ENCODE measurements around the gene WDPCP.
"Not testable (repeated sequence)": the region's sequence is repeated elsewhere in the genome, so short reads cannot be mapped to it uniquely, and the experiment has no call there.

Gene WDPCP

DNA sequence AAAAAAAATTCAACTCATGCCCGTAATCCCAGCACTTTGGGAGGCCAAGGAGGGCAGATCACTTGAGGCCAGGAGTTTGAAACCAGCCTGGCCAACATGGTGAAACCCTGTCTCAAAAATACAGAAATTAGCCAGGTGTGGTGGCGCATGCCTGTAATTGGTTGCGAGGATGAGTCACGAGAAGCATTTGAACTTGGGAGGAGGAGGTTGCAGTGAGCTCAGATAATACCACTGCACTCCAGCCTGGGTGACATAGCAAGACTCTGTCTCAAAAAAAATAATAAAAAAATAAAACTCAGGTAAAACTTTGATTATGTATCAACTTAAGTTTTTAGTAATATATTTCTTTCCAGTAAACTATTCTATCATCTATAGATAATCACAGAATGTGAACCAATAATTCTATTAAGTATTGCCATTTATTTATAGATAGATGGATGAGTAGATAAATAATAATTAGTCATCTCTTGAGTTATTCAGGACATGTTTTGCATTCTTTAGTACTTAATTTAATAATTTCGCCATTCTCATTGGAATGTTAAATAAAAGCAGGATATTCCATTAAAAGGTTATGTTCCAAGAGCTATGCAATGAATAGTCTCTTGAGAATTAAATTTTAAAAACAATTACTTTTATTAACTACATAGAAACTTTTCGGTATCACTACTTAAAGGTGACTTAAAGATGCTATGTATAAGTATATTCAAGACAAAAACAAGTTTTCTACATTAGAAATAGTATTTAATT, 48.7 kb downstream of the WDPCP start:
- DNase-seq (ENCODE audit: low read depth) = no peak

DNA sequence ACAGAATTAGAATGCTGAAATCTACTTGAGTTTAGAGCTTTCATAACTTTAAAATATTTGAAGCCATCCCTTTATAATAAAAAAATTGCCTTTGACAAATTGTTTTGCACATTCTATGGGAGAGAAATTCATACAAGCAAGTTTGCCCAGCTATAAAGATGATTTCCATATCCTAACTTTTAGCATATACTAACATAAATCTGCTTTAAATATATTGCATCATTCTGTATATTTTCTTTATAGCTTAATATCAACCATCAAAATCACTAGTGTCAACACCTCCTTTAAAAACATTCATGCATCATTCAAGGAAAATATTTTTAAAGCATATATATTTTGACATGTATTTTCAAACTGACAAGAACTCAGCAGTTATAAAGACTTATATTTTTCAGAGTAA, 49.9 kb downstream of the WDPCP start:
- no peak for DNase-seq (ENCODE audit: low read depth)

DNA sequence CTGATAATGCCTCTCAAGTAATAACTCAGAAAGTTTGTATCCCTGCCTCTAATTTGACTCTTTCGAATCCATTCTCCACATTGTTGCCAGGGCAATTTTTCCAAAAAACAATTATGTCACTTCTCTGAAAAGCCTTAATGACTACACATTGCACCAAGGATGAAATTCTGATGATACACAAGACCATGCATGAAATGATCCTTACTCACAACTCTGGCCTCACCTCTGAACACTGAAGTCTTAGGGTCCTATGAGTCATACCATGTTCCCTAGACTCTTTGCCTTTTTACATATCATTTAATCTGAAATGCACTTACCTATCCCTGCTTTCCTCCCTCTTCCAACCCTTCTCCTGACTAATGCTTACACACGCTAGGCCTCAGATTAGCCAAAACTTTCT, 51.0 kb downstream of the WDPCP start:
- DNase-seq (ENCODE audit: low read depth) = no peak

DNA sequence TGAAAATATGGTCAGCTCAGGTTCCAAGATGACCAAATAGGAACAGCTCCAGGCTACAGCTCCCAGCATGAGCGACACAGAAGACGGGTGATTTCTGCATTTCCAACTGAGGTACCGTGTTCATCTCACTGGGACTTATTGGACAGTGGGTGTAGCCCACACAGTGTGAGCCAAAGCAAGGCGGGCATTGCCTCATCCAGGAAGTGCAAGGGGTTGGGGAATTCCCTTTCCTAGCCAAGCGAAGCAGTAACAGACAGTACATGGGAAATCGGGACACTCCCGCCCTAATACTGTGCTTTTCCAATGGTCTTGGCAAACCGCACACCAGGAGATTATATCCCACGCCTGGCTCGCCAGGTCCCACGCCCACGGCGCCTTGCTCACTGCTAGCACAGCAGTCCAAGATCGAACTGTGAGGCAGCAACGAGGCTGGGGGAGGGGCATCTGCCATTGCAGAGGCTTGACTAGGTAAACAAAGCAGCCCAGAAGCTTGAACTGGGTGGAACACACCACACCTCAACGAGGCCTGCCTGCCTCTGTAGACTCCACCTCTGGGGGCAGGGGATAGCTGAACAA, 57.5 kb downstream of the WDPCP start:
- no peak for DNase-seq (ENCODE audit: low read depth)

DNA sequence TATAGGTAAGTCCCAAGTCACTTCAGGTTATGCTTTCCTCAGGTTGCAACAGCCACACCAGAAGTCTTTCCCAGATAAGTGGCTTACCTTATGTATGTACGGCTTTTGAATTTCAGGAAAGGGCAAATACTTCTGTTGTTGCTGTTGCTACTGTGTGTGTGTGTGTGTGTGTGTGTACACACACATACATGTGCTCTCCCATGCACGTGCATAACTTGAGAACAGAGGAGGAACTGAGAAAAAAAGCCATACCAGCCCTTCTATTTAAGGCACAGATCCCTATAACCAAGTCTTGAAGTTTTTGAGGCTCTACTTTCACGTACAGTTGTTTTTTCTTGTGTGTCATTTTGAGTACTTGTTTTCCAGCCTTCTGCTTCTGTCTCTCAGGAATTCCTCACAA, 62.4 kb downstream of the WDPCP start:
- no peak for DNase-seq (ENCODE audit: low read depth)

DNA sequence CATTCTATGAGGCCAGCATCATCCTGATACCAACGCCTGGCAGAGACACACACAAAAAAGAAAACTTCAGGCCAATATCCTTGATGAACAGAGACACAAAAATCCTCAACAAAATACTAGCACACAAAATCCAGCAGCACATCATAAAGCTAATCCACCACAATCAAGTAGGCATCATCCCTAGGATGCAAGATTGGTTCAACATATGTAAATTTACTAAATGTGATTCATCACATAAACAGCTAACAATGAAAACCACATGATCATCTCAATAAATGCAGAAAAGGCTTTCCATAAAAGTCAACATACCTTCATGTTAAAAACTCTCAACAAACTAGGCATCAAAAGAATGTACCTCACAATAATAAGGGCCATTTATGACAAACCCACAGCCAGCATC, 65.3 kb downstream of the WDPCP start:
- DNase-seq (ENCODE audit: low read depth) = no peak

DNA sequence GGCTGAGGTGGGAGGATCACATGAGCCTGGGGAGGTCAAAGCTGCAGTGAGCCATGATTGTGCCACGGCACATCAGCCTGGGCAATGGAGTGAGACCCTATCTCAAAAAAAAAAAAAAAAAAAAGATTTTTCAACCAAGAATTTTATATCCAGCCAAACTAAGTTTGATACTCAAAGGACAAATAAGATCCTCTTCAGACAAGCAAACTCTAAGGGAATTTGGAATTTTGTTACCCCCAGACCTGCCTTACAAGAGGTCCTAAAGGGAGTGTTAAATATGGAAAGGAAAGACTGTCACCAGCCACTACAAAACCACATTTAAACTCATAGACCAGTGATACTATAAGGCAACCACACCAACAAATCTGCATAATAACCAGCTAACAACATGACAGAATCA, 67.5 kb downstream of the WDPCP start:
- no peak for DNase-seq (ENCODE audit: low read depth)

DNA sequence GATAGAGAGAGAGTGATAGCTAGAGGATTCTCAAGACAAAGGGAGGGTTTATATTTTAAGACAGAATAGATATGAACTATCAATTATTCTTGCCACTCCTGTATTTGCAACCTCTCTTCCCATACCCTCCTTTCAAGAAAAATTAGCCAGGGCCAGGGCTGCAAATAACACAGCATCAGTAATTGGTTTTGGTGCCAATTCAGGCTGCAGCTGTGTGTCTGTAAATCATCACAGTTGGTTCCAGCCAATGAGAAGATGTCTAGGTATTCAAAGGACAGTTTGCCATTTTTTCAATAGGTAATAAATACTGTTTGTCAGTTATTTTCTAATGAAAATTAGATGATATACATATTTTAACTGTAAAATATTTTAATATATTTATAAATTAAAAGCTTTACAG, 73.5 kb downstream of the WDPCP start:
- DNase-seq (ENCODE audit: low read depth) = no peak

DNA sequence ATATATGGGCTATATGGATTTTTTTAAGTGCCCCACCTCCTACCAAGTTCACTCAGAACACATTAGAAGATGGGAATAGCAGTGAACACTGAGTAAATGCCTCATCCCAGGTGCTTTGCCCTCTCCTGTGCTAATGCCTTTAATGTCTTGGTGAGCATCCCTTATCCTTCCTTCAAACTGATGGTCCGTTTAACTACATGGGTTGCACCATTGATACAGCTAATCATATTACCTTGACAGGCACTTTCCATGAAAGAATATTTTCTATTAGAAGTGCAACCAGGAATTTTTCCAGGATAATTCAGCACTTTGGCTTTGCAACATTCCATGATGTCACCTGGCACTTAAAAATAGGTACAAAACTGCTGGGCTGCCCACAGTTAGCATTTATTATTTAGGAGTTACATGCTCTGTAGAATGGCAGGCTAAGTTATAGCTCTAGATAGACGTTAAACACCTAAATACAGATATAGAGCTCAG, 74.0 kb downstream of the WDPCP start:
- DNase-seq (ENCODE audit: low read depth) = no peak

DNA sequence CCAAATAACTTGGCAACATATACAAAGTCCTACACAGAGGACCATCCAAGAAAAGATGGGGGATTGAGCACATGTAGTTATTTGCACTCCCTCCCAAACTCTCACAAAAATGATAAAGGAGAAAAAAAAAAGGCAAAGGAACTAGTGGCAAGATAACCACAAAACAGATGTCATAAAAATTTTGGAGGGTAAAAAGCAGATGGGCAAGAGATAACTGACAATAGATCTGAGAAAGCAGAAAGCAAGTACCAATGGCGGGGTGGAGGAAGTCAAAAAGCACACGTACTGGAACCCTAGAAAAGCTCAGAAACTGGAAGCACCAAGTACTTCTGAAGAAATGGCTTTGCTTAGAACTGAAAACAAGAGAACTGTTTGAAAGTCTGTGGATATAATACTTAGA, 82.0 kb downstream of the WDPCP start:
- no peak for DNase-seq (ENCODE audit: low read depth)

DNA sequence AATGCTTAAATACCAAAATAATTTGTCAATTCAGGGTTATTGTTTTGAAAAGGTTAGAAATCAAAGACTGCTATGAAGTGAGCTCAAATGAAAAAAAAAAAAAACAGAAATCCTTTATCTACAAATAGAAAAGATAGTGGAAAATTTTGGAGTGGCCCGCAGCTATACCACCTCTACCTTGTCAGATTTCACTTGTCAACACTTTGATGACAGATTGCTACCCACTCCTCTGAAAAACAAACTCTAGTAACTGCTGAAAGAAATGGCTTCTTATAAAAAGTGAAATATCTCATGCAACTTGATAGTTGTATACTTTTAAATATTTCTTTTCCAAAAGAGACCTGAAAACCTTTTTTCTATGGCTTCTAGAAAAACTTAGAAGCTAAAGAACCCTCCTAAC, 84.5 kb downstream of the WDPCP start:
- DNase-seq (ENCODE audit: low read depth) = no peak

DNA sequence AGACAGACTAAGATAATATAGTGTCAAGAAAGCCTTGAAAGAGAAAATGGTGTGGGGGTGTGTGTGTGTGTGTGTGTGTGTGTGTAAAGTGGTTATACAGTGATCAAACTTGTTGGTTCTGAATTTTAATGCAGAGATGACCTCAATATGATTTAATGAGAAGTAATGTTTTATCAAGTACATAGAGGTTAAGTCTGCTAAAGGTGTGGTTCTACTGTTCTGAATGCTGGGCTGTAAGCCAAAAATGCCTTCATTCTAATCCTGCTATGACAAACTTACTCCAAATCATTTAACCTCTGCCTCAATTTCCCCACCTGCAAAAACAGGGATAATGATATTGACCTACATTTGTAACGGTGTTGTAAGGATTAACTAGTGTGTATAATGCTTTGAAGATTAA, 87.9 kb downstream of the WDPCP start:
- DNase-seq (ENCODE audit: low read depth) = no peak

DNA sequence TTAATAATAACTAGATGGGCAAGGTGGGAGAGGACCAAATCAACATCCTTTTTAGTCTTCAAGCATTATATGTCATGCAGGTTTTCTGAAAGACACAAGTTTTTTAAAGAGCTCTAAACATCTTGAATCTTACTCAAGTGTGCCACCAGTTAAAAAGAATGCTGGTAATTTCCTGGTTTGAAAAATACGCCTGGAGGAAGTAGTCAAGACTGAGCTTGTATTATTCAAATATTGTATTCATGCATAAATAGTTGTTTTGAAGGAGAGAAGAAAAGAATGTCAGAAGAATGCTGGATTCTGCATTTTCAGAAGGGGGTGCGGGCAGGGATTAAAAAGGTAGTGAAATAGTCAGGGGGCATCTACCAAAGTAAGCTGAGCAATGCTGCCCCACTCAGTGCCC, 90.7 kb downstream of the WDPCP start:
- DNase-seq (ENCODE audit: low read depth) = no peak

DNA sequence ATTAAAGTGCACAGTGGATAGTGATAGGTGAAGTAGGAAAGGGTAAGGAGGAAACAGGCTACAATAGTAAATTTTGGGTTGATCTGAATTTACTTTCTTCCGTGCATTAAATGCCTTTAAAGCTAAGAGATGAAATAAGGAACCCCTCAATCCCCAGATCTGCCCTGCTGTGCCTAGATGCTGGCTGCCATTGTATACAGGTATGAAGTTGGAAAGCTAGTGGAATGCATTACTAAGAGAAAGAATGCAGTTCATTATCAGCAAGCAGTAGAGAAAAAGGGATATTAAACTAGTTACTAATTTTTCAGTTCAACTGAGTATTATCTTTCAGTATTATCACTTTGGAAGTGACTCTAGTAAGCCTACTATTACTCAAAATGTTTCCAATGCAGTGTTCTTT, 93.3 kb downstream of the WDPCP start:
- no peak for DNase-seq (ENCODE audit: low read depth)

DNA sequence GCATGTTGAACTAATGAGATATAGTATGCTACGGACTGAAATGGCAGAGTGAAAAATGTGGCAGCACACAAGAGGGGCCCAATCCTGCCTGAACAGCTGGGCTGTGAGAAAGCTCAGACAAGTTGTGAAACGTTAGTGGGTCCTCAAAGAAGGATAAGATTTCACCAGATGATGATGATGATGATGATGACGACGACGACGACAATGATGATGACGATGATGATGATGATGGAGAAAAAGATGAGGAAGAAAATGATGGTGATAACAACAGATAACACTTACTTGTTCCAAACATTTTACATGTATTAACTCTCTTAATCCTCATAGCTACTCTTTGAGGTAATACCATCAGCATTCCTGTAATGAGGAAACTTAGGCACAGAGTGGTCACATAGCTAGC, 94.2 kb downstream of the WDPCP start:
- DNase-seq (ENCODE audit: low read depth) = no peak

DNA sequence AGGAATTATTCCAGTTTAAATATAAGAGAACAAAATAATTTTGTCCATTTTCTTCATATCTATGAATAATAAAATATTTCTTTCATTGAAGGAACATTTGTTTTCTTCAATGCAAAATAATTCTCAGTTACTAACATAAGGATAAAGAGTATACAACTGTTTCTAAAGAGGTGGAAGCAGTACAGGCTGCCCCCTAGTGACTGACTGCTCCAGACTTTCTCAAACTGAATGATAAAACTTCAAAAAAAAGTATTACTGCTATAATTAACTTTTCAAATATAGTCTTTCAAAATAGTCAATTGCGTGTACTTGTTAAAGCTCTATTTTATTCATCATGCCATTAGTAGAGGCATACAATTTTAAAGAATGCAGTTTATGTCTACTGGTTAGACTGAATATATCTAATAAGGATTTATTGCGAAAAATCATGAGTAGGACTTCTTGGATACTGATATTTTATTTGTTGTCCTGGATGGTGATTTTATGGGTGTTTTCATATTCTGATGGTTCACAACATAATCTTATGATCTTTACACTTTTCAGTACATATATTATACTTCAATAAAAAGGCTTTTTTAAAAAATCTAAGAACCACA, 100.1 kb downstream of the WDPCP start:
- no peak for DNase-seq (ENCODE audit: low read depth)

DNA sequence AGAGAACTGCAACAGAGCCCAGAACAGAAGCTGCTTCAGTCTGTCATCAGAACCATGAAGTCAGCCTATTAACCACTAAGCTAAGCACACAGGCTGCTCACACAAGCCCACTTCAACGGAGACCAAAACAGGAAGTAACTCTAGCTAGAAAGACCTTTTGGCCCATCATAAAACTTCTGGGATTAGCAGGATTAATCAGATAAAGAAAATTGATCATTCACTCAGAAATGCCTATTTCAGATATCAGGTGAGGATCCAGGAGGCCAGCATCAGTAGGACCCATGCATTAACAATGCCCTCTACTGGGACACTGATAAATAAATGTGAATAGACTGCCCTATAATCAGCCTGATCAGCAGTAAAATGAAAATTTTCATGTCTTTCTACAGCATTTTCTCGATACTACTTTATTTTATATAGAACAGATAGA, 101.4 kb downstream of the WDPCP start:
- DNase-seq (ENCODE audit: low read depth) = no peak

DNA sequence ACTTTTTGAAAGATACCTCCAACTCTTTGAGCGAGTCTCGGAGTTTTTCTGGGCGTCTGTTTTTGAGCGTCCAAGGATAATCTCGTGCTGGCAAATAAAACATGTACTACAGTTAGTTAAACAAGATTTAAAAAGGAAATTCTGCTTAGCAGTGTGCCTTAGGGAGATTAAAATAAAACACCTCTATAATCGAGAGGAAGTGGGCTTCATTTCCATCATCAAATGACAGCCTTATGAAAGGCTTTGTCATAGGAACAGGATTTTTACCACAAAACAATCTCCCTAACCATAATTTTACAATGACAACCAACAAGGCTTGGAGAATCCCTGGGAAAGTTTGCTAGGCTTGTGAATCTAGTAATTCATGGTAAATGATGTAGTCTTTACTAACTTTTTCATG, 103.4 kb downstream of the WDPCP start:
- no peak for DNase-seq (ENCODE audit: low read depth)

DNA sequence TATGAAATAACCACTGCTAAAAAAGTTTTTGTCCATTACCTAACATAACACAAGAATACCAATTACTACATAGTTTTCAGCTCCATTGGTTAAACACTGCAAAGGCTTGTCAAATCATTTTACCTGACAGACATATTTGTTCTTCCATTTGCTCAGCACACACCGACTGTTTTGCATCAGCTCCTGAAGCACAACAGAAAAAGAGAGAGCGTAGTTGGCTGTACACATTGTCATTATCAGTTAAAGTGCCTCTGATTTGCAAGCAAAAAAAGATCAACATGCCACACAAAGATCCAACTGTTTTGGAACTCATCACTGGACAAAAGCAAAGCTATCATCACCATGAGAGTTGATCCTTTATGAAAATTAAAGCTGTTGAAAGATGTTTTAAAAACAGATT, 103.8 kb downstream of the WDPCP start:
- no peak for DNase-seq (ENCODE audit: low read depth)

DNA sequence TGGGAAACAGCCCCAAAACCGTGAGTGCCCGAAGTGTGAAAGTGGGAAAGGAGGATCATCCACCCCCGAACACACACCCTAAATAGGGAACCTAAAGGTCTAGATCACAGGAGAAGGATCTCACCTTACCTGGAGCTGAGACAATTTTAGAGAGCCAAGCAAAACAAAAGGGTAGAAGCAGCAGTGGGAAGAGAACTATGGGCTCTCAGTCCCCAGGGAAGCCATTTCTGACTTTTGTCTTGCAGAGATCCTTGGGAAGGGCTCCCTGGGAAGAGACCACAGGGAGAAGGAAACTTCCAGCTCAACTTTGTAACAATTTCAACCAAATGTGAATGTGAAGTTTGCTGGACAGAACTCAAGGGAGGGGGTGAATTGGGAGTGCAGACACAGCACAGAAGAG, 110.6 kb downstream of the WDPCP start:
- DNase-seq (ENCODE audit: low read depth) = no peak

DNA sequence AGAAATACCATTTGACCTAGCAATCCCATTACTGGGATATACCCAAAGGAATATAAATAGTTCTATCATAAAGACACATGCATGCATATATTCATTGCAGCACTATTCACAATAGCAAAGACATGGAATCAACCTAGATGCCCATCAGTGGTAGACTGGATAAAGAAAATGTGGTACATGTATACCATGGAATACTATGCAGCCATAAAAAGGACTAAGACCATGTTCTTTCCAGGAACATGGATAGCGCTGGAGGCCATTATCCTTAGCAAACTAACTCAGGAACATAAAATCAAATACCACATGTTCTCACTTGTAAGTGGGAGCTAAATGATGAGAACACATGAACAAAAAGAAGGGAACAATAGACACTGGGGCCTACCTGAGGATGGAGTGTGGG, 119.0 kb downstream of the WDPCP start:
- not testable (repeated sequence) for DNase-seq (ENCODE audit: low read depth)

DNA sequence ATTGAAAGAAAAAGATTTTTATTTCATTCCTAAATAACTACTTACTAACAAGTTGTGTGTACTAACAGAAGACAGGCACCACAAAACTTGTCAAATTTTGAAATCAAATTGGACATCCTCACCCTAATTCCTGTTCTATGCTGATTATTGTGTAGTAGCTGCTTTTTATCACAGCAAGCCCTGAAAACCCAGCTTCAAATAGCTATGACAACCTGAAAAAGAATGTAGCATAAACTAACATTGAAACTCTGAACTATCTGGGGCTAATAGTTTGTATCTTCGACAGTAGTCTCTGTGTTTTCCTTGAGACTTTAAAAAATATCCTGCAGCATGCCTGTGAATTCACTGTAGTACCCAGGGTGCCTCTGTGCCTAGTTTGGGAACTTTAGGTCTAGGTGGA, 122.6 kb downstream of the WDPCP start:
- DNase-seq (ENCODE audit: low read depth) = no peak

DNA sequence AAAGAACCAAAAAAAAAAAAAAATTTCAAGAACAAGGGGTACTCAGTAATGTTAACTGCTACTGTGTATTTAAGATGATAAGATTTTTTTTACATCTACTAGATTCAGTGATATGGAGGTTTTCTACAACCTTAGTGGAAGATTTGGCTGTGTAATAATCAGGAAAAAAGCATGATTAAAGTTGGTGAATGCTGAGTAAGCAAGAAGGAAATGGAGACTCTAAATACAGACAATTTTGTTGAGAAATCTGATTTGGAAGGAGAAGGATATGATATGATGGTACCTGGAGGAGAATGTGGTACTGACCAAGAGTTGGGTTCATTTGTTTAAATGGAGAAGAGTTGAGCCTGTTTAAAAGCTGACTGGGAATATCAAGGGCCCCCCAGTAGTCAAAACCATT, 125.1 kb downstream of the WDPCP start:
- DNase-seq (ENCODE audit: low read depth) = no peak

DNA sequence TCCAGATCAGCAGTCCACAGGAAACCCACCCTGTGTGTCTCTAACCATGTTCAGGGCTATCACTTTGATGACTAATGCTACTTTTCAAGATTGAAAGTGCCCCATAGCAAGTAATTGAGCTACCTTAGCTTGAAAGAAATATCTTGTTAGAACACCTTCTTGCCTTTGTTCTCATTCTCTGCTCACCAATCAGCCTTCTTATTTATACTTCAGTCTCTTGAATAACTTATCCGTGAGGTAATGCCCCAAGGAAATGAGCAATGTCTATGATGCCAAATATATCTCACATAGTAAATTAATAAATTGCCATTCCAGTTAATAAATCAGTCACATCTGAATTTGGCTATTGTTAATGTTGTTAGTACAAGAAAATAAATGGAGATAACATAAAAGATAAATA, 141.6 kb downstream of the WDPCP start:
- DNase-seq (ENCODE audit: low read depth) = no peak
